WERI-Rb-1 (cell line): ENCODE measurements around the gene PTPRM.

Experiments
- DNase-seq: peaks from one replicate; pipeline ENCODE4 v3.0.0-alpha.2; 2020
- H3K27ac ChIP-seq: fragments of 250-450 bp; sonication (Bioruptor Pico); 2 replicates; pipeline ENCODE4 v1.5.1; 2020; ENCODE audit warnings: mild to moderate bottlenecking, moderate library complexity
- H3K27me3 ChIP-seq: fragments of 250-450 bp; sonication (Bioruptor Pico); 2 replicates; pipeline ENCODE4 v1.5.1; 2021; ENCODE audit warnings: mild to moderate bottlenecking, low read depth, moderate library complexity; ENCODE audit not compliant: insufficient read depth, severe bottlenecking
- H3K36me3 ChIP-seq: fragments of 250-450 bp; sonication (Bioruptor Pico); 2 replicates; pipeline ENCODE4 v1.5.1; 2020; ENCODE audit warnings: mild to moderate bottlenecking, moderate library complexity
- H3K4me3 ChIP-seq: 2 replicates; pipeline ENCODE4 v1.5.1; 2011; ENCODE audit warnings: low read depth, mild to moderate bottlenecking, control low read depth, low read length
- H3K9me3 ChIP-seq: fragments of 250-450 bp; sonication (Bioruptor Pico); 2 replicates; pipeline ENCODE4 v1.5.1; 2021; ENCODE audit warnings: mild to moderate bottlenecking, moderate library complexity; ENCODE audit not compliant: severe bottlenecking
- CTCF ChIP-seq: IDR thresholded peaks from 2 replicates; pipeline ENCODE4 v1.5.1; 2011; ENCODE audit warnings: low read depth, mild to moderate bottlenecking, control low read depth, inconsistent platforms, low read length

The PTPRM gene

GRCh38 chr18:8386669-8387380 is 819.7 kb downstream of the PTPRM start:
- no peaks in the 10 kb centered on the region for H3K9me3 ChIP-seq
- no peak for DNase-seq
- H3K4me3 ChIP-seq, result no peak overlapping the region
- H3K27ac ChIP-seq, result no peak overlapping the region
- no peaks in the 10 kb centered on the region for H3K36me3 ChIP-seq
- H3K27me3 ChIP-seq, result no peaks in the 10 kb centered on the region
- TF ChIP-seq CTCF, result no peak

- H3K9me3 ChIP-seq, result no peaks in the 10 kb centered on the region
- peak; percentile 90 for DNase-seq
- no peak overlapping the region for H3K4me3 ChIP-seq
- H3K27ac ChIP-seq, result 0 out of 2 replicates have a peak overlapping the region, but pooled peaks have one; percentile 22
- H3K36me3 ChIP-seq, result no peaks in the 10 kb centered on the region
- no peaks in the 10 kb centered on the region for H3K27me3 ChIP-seq
- TF ChIP-seq CTCF, result peak; percentile 83
Observed at GRCh38 chr18:8389391-8390340, 822.5 kb downstream of the PTPRM start.

GRCh38 chr18:8391068-8391467 is 824.0 kb downstream of the PTPRM start:
- no peak for TF ChIP-seq CTCF
- Histone ChIP-seq H3K27me3 (no peaks in the 10 kb centered on the region), H3K9me3 (no peaks in the 10 kb centered on the region), H3K36me3 (no peaks in the 10 kb centered on the region), H3K4me3 (no peak overlapping the region), H3K27ac (no peak overlapping the region)
- DNase-seq, result no peak

- no peaks in the 10 kb centered on the region for H3K27me3 ChIP-seq
- no peaks in the 10 kb centered on the region for H3K36me3 ChIP-seq
- H3K9me3 ChIP-seq, result no peaks in the 10 kb centered on the region
- no peak overlapping the region for H3K4me3 ChIP-seq
- no peak for TF ChIP-seq CTCF
- no peak for DNase-seq
- no peak overlapping the region for H3K27ac ChIP-seq
Observed at GRCh38 chr18:8396254-8396653, 829.1 kb downstream of the PTPRM start.

- TF ChIP-seq CTCF, result no peak
- Histone ChIP-seq H3K9me3 (no peaks in the 10 kb centered on the region), H3K36me3 (no peaks in the 10 kb centered on the region), H3K27me3 (no peaks in the 10 kb centered on the region), H3K4me3 (no peak overlapping the region), H3K27ac (no peak overlapping the region)
- no peak for DNase-seq
Observed at GRCh38 chr18:8397034-8397433, 829.9 kb downstream of the PTPRM start.
